Endometrium (tissue), 2 donors: Measurements from ENCODE around the gene TMEM256.
"Not testable (repeated sequence)": the region's sequence is repeated elsewhere in the genome, so short reads cannot be mapped to it uniquely, and the experiment has no call there.

Experiments used
- FAIRE-seq: peaks from 2 replicates; lab custom pipeline; 2012; peaks lifted over from hg19 to GRCh38; lab: Jason Lieb, UNC
- donor health status: control.
- donor health status: control.

Gene TMEM256

DNA sequence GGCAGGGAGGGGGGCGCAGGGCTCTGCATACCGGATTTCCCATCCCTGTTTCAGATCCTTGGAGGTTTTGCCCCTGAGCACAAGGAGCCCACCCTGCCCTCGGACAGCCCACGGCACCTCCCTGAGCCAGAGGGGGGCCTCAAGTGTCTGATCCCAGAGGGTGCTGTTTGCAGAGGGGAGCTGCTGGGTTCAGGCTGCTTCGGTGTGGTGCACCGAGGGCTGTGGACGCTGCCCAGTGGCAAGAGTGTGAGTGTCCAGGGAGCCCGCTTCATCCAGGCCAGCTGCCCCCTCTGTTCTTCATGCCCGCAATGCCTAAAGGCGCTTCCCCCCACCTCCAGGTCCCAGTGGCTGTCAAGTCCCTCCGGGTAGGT, 20.5 kb downstream of the TMEM256 start:
- FAIRE-seq: no peak

DNA sequence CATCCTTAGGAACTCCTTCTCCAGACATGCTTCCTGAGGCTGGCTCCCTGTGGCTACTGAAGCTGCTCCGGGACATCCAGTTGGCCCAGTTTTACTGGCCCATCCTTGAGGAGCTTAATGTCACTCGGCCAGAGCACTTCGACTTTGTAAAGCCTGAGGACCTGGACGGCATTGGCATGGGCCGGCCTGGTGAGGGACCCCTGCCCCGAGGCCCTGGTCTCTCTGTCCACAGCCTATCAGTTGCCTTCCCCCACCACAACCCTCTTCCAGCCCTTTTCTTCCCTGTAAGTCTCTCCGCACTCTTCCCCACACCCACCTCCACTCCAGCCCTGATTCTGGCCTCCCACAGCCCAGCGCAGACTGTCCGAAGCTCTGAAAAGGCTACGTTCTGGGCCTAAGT, 21.0 kb downstream of the TMEM256 start:
- FAIRE-seq: no peak

DNA sequence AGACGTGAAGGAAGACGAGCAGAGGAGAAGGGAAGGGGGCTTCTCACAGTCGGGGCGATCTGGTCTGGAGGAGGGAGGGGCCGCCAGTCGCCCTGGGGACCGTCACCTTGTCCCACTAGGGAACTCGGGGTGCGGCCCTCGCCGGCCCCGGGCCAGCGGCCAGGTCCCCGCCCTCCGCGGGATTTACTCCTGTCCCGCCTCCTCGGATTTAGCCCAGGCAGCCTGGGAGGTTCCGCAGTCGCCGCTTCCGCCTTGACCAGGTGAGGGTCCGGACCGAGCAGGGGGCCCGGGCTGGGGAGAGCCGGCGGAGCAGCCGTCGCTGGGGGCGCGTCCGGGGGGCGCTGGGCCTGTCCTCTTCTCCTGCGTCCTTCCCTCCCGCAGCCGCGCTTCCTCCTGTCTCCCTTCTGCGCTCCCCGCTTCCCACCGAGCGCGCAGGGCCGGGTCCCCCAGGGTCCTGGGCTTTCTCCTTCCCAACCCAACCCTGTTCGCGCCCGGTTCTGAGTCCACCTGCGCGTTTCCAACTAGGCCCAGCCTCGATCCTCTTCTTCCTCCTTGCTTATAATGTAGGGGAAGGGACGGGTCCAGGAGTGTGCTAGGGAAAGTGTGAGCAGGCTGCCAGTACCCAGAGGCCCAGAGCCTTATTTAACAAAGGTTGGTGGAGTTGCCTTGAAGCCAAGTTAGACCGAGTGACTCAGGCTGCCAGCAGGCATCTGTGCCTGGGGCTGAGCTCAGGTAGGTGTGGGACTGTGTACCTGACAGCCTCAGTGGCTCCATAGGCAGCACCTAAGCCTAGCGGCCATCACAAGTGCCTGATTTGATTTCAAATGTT, 22.8 kb downstream of the TMEM256 start, which contains the start of gene TNK1:
Gene TNK1, plus strand, starts transcription at position 235 of the 829 bp plus-strand sequence. CDS start 1,838 bp downstream, outside the sequence.
- no peak for FAIRE-seq

DNA sequence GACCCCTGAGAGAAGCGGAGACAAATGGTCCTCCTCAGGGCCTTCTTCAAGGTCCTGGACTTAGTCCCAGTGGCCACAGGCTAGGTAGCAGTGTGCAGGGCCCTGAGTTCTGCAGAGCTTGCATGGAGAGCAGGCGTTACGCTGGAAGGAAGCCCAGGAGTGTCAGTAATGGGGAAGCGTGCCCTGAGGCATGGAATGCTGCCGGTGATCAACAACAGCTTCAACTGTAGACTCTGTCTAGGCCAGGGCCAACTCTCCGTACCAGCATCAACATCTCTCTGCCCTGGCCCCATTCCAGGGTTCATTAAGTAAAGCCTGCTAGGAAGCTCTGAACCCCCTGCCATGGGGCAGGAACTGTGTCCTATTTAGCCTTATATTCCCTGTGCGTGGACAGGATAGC, 23.6 kb downstream of the TMEM256 start:
- FAIRE-seq: no peak

DNA sequence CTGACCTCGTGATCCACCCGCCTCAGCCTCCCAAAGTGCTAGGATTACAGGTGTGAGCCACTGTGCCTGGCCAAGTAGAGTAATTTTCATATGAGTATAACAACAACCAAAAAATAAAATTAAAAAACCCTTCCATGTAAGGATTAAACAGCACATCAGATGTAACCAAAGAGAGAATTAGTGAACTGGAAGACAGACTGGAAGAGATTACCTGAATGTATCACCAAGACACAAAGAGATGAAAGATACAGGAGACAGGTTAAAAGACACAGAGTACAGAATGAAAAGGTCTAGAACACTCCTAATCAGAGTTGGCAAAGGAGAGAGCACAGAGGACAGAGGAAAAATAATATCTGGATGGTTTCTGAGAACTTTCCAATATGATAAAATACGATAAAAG, 24.8 kb downstream of the TMEM256 start:
- FAIRE-seq: no peak

DNA sequence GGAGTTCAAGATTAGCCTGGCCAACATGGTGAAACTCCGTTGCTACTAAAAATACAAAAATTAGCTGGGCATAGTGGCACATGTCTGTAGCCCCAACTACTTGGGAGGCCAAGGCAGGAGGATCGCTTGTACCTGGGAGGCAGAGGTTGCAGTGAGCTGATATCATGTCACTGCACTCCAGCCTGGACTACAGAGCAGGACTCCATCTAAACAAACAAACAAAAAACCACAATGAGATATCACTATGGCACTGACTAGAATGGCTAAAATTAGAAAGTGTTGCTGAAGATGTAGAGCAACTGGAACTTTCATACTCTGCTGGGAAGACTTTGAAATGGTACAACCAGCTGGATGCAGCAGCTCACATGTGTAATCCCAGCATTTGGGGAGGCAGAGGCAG, 29.5 kb downstream of the TMEM256 start:
- FAIRE-seq: no peak

DNA sequence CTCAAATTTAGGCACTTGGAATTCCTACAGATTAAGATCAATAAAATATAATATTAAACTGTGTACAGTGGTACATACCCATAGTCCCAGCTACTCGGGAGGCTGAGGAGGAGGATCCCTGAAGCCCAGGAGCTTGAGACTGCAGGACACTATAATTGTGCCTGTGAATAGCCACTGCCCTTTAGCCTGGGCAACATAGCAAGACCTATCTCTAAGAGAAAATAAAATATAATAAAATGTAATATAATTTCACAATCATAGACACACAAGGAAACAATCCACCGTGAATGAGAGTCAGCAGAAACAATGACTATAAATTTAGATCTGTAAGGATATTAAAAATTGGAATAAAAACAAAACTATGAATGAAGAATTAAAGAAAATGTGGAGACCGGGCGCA, 33.0 kb downstream of the TMEM256 start:
- FAIRE-seq: no peak

DNA sequence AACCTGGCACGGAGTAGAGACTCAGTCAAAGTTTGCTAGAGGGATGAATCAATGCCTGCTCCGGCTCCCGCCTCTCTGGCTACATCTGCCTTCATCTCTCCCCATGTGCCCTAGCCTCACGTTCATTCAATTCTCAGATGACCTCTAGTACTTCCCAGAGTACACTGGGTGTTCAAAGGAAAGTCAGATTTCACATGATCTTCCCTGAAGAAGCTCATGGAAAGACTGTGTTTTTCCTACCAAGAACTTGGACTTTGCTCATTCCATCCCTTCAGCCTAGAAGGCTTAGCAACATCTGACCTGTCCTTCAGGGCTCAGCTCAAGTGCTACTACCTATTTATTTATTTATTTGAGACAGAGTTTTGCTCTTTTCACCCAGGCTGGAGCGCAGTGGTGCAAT, 34.1 kb downstream of the TMEM256 start:
- no peak for FAIRE-seq

DNA sequence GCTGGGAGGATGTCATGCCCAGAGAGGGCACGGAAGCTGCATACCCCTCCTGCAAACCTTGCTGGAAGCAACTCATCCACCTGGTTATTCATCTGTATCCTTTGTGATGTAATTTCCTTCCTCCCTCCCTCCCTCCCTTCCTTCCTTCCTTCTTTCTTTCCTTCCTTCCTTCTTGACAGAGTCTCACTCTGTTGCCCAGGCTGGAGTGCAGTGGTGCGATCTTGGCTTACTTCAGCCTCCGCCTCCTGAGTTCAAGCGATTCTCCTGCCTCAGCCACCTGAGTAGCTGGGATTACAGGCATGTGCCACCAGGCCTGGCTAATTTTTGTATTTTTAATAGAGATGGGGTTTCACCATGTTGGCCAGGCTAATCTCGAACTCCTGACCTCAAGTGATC, 35.3 kb downstream of the TMEM256 start:
- FAIRE-seq: not testable (repeated sequence)

DNA sequence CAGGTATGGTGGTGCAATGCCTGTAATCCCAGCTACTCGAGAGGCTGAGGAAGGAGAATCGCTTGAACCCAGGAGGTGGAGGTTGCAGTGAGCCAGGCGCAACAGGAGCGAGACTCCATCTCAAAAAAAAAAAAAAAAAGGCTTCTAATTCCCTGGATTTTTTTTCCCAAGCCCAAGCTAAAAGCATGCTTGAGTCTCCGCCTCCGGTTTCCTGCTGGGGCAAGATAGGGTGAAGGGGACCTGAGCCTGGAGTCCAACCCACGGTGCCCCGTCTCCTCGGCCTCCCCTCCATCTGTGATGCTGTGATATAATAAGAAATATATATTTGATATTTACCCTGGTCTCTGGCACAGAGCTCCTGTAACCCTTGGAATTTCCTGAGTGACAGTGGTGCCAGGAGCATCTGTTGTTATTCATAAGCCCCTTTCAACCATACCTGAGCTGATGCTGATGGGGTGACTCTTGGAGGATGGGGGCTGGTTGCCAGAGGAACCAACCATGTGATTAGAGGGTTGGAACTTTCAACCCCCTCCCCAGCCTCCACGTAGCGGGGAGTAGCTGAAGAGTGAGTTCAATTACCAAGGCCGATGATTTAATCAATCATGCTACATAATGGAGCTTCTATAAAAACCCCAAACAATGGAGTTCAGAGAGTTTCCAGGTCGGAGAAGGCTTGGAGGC, 35.8 kb downstream of the TMEM256 start:
- no peak for FAIRE-seq

DNA sequence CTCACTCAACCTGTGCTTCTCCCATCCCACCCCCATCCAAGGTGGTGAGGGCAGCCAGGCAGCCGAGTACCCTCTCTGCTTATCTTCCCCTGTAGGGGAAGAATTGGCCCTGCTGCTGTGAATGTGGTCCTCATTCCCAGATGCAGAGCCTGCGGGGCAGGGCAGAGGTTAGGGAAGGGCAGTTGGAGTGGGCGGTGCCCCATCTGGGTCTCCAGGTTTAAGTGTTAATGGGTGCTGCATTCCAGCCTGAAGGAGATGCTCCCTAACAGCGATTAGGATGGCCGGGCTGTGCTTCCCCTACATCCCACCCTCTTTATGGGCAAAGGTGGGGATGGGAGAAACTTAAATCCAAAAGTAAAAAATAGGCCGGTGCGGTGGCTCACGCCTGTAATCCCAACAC, 36.8 kb downstream of the TMEM256 start:
- no peak for FAIRE-seq

DNA sequence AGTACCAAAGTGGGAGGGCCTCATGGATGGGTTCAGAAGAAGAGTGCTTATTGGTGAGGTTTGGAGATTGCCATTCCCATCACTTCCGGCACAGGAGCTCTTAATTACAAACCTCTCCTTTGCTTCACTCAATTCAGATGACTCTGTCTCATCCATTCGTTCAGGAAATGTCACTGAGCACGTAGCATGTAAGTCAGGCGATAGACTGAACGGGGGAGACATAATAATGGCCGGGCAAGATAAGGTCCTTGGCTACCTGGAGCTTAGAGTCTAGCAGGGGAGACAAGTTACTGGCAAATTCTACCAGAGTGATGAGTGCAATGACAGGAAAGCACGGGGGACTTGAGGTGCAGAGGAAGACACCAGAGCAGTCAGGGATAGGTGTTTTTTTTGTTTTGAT, 37.9 kb downstream of the TMEM256 start:
- FAIRE-seq: not testable (repeated sequence)

DNA sequence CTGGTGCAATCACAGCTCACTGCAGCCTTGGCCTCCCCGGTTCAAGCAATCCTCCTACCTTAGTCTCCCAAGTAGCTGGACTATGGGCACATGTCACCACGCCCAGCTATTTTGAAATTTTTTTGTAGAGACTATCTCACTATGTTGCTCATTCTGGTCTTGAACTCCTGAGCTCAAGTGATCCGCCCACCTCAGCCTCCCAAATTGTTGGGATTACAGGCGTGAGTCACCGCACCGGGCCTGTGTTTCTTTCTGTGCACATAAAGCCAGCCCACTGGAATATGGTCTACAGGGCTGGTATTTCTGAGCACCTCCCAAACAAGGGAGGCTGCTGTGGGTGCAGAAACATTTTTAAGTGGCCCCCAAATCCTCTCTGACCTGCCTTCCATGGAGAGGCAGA, 40.6 kb downstream of the TMEM256 start:
- FAIRE-seq: no peak

DNA sequence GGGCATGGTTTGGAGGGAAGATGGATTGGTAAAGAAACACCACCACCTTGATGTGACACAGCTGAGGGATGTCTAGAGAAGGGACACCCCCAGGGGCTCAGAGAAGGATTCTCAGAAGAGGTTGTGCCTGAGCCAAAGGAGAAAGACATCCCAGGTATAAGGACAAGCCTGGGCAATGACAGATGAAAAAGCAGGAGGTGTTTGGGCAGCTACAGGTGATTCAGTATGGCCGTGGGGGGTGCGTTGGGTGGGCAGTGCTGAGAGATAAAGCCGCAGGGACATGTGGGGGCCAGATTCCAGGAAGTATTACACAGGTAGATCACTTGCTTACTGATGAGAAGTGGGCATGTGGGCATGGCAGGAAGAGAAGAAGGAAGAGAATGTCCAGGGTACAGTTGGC, 42.0 kb downstream of the TMEM256 start:
- no peak for FAIRE-seq

DNA sequence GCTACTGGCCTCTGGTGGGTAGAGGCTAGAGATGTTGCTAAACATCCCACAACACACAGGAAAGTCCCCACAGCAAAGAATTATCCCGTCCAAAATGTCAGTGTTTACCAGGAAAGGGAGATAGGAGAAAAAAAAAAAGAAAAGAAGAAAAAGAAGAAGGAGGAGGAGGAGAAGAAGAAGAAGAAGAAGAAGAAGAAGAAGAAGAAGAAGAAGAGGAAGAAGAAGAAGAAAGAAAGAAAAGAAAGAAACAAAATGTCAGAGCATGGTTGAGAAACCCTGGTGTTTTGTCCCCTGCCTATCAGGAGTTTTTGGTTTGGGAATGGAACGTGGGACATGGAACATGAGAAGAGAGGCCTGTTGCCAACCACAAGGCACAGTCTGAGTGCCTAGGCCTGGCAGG, 46.5 kb downstream of the TMEM256 start:
- no peak for FAIRE-seq

DNA sequence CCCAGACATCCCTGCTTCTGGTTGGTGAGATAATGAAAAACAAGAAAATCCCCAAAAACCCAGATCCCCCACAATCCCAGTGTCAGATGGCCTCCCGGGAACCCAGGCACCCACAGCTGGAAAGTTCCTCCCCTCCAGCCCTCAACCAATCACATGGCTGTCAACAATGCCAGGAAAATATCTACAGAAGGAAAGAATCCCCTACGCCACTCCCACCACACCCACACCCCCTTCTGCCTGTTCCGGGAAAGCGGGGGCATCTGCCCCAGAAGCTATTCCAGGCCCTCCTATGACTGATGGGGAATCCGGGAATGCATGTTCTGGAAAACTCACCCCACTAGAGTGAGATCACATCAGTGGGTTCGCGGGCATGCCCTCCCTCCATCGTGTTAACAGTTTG, 47.1 kb downstream of the TMEM256 start:
- no peak for FAIRE-seq

DNA sequence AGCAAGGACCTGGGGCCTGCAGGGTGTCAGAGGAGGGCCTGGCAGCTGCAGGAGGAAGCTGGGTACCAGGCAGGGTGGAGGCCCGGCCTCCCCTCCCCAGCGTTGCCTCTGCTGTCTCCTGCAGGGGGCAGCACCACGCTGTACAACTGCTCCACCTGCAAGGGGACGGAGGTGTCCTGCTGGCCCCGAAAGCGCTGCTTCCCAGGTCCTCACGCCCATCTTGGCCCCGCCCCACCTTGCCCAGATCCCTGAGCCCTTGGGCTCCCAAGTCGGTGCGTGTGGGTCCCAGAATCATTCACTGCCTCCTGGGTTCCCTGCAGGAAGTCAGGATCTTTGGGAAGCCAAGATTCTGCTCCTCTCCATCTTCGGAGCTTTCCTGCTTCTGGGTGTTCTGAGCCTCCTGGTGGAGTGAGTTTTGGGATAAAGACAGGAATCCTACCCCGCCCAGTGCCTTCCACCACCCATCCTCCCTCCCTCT, 47.8 kb downstream of the TMEM256 start:
- FAIRE-seq: no peak

DNA sequence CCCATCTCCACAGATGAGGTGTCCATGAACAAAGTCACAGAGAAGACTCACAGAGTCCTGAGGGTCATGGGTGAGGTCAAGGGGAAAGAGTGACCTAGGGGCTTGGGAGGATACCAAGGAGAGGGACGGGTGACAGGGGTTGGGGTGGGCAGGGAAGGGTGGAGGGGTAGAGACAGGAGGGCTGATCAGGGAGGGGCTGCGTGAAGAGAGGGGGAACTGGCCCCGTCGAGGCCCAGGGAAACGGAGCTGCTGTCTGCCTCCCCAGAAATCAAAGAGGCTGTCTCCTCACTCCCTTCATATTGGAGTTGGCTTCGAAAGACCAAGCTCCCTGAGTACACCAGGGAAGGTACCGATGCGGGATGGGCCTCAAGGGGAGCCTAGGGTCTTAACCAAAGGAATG, 48.3 kb downstream of the TMEM256 start:
- no peak for FAIRE-seq

DNA sequence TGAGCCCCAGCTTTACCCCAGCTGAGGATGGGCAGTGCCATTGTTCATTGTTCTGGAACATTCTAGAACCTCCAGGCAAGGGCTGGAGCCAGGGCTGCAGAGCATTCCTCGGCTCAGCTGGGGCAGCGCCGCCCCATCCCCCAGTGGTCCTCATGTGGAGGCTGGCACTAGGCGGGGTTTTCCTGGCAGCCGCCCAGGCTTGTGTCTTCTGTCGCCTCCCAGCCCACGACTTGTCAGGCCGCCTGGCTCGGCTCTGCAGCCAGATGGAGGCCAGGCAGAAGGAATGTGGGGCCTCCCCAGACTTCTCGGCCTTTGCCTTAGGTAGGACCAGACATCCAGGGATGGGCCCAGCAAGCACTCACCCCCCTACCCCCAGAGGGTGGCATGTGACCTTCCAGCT, 48.8 kb downstream of the TMEM256 start, which contains the start of gene TMEM95:
Gene TMEM95, plus strand, starts transcription at position 104 of the 400 bp plus-strand sequence. Its CDS starts 49 bp downstream, at position 153.
- FAIRE-seq: no peak

DNA sequence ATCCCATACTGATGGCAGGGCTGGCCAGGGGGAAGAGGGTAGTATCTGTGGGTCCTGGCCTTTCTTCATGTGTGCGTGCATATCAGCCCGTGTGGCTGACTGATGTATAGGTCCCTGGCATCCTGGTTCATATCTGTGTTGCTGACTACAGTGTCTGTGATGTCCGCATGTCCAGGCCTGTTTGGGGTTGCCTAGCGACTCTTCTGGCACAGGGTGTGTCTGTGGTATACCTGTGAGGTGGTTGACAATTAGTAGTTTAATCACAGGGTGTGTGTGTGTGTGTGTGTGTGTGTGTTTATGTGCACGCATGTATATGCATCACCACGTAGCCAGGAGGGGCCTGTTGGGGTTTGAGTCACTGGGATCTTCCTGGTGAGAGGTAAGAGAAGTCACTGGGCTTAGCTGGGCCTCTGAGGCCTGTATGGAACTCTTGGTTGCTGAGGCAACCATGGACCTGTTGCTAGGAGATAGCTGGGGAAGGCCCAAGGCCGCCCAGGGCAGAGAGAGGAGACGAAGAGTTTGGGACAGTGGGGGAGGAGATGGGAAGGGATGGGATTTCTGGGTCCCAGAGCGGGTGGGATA, 49.5 kb downstream of the TMEM256 start:
- FAIRE-seq: no peak
